Lower leg skin (tissue), 3 donors: Measurements from ENCODE around the gene GALC.

Experiments
- POLR2A ChIP-seq, 2 donors: fragments of 450-650 bp; IDR thresholded peaks; one replicate each; pipeline ENCODE4 v1.6.1; 2016 to 2017; ENCODE audit warnings: antibody characterized with exemption in 2 of 2, mild to moderate bottlenecking in 1 of 2, moderate library complexity in 1 of 2
- TF ChIP-seq, protein P1 (sequence below), 3 donors: fragments of 450-650 bp; IDR thresholded peaks; one replicate each; pipeline ENCODE4 v1.5.1; 2016; ENCODE audit warnings: antibody characterized with exemption in 3 of 3, mild to moderate bottlenecking in 3 of 3, moderate library complexity in 2 of 3

DNA sequence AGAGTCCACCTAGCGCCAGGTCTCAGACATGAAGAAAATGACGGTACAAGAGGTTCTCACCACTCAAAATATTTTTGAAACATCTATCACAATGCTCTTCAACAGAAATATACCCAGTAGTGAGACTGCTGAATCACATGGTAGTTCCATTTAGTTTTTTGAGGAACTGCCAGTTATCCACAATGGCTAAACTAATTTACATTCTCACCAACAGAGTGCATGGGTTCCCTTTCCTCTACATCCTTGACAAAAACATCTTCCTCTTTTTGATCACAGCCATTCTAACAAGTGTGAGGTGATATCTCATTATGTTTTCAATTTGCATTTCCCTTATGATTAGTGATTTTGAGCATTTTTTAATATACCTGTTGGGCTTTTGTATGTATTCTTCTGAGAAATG, 6.3 kb upstream of the GALC start:
- TF ChIP-seq, protein P1, sequence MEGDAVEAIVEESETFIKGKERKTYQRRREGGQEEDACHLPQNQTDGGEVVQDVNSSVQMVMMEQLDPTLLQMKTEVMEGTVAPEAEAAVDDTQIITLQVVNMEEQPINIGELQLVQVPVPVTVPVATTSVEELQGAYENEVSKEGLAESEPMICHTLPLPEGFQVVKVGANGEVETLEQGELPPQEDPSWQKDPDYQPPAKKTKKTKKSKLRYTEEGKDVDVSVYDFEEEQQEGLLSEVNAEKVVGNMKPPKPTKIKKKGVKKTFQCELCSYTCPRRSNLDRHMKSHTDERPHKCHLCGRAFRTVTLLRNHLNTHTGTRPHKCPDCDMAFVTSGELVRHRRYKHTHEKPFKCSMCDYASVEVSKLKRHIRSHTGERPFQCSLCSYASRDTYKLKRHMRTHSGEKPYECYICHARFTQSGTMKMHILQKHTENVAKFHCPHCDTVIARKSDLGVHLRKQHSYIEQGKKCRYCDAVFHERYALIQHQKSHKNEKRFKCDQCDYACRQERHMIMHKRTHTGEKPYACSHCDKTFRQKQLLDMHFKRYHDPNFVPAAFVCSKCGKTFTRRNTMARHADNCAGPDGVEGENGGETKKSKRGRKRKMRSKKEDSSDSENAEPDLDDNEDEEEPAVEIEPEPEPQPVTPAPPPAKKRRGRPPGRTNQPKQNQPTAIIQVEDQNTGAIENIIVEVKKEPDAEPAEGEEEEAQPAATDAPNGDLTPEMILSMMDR (IDR thresholded peaks at IDR 0.05), result no peak
- TF ChIP-seq POLR2A (IDR thresholded peaks at IDR 0.05), result no peak
